AG09319 (cell line): ENCODE results near the gene RPL18A.

Experiments
- DNase-seq: peaks from one replicate; pipeline ENCODE4 v3.0.0-alpha.2; 2010; ENCODE audit warnings: low read depth; ENCODE audit errors: extremely low read depth
- TF ChIP-seq, protein P1 (sequence below): IDR thresholded peaks from 2 replicates; pipeline ENCODE4 v1.5.1; 2011; ENCODE audit warnings: low read depth, mild to moderate bottlenecking, inconsistent platforms, low read length, moderate library complexity

The RPL18A gene

DNA sequence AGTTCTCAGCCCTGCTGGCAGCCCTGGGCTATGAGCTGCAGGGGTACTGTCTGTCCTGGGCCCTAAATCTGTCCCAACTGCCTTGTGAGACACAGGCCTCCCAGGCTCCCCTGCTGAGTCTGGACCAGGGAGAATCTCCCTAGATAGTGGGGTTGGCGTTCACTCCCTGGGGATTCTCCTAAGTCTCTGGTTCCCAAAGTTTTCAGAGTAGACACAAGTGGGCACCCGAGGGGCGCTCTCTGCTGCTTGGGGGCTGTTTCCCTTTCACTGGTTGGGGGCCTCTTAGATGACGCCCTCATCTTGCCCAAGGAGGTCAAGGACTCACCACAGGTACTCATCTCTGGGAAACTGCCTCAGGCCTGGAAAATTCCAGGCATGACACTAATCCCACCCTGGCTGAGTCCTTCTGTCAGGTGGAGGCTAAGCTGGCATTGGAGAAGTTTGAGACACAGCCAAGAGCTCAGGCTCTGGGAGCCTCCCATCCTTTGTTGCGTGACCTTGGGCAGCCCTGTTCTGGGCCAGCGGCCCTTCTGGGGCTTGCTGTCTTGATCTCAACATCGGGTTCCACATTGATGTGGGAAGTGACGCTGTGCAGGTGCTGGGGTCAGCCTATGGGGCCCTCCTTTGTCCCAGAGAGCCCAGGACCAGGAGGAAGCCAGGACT, 3.9 kb downstream of the RPL18A start:
- no peak for DNase-seq
- TF ChIP-seq, protein P1, sequence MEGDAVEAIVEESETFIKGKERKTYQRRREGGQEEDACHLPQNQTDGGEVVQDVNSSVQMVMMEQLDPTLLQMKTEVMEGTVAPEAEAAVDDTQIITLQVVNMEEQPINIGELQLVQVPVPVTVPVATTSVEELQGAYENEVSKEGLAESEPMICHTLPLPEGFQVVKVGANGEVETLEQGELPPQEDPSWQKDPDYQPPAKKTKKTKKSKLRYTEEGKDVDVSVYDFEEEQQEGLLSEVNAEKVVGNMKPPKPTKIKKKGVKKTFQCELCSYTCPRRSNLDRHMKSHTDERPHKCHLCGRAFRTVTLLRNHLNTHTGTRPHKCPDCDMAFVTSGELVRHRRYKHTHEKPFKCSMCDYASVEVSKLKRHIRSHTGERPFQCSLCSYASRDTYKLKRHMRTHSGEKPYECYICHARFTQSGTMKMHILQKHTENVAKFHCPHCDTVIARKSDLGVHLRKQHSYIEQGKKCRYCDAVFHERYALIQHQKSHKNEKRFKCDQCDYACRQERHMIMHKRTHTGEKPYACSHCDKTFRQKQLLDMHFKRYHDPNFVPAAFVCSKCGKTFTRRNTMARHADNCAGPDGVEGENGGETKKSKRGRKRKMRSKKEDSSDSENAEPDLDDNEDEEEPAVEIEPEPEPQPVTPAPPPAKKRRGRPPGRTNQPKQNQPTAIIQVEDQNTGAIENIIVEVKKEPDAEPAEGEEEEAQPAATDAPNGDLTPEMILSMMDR, result no peak

DNA sequence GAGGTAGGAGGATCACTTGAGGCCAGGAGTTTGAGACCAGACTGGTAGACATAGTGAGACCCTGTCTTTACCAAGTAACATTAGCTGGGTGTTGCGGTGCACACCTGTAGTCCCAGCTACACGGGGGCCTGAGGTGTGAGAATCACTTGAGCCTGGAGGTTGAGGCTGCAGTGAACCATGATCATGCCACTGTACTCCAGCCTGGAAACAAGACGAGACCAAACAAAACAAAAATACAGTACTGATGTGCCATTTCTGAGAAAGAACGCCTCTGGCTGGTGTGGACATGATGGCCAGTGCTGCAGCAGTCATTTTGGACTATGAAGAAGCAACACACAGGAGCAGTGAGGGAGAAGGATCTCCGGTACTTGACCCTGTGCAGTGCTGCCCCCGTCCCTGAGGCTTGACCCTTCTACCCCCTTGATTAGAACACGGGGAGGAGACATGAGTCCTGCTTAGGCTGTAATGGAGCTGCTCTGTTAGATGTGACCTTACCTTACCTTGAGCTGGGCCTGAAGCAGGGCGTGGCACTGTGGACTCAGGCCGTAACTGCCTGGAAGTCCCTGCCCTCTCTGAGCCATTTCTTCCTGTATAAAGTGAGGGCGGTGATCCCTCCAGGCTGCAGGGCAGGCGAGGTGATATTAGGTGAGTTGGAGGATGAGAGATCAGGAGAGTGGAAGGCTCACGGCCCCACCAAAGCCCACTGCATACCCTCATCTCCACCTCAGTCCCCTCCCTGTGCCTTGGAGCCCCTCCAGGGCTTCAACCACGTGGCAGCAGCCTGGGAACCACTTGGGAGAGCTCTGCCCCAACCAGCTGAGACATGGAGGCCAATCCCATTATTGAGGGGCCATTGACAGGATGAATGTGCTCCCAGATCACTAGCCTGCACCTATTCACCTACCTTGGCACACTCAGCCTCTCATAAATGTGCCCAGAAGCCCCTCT, 5.9 kb downstream of the RPL18A start:
- no peak for DNase-seq
- TF ChIP-seq, protein P1, result no peak

DNA sequence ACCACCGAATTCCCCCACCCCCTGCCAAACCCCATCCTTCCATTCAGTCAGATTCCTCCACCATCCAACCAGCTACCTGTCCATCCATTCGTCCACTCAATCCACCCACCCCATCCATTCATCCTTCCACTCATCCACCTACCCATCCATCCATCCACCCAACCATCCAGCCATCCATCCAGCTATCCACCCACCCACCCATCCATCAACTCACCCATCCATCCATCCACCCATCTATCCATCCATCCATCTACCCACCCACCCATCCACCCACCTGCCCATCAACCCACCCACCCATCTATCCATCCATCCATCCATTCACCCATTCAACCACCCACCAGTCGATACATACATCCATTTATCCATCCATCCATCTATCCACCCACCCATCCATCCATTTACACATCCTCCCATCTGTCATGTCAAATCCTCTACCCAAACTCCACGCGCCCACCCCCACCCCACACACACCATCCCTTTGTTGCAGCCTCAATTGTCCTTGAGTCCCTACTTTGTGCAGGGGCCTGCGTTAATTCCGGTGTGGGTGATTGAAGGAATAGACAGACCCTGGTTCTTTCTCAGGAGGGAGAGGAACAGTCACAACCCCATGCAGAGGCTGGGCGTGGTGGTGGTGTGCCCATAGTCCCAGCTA, 6.7 kb downstream of the RPL18A start:
- TF ChIP-seq, protein P1, result no peak
- DNase-seq, result no peak

DNA sequence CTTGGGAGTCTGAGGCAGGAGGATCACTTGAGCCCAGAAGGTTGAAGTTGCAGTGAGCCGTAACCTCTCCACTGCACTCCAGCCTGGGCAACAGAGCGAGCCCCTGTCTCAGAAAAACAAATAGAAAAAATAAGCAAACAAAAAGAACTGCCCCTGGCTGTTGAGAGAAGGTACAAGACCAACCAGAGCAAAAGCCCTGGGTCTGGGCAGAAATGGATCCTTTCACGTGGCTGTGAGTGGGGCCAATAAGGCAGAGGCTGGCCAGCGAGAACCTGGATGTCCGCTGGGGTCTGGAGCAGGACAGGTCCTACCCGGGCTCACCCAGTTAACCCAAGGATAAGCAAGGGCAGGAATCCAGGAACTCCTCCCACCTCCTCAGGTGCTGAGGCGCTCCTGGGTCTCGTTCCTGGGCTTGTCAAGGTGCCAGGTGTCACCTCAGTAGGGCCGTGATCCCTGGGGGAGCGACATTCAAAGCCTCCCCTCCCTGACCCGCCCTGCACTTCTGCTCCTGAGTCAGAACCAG, 7.3 kb downstream of the RPL18A start:
- TF ChIP-seq, protein P1, result no peak

DNA sequence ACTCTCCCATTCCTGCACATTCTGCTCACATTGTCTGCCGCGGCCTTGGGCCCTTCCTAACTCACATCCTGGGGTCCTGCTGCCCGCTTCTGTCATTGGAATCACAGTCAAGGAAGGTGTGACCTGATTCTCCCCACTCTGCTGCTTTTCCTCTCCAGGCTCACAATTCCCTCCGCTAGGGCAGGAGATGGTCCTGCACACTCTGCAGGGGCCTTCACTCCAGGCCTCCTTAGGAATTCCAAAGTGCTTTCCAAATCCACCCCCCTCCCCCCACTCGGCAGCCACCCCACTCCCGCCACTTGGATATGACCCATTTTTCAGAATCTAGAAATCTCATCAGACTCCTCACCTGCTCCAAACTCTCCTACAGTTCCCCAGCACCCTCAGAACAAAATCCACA, 9.0 kb downstream of the RPL18A start:
- DNase-seq, result no peak
- TF ChIP-seq, protein P1, result no peak

More for the DNA sequence above, 7.3 kb downstream of the RPL18A start:
- no peak for DNase-seq

DNA sequence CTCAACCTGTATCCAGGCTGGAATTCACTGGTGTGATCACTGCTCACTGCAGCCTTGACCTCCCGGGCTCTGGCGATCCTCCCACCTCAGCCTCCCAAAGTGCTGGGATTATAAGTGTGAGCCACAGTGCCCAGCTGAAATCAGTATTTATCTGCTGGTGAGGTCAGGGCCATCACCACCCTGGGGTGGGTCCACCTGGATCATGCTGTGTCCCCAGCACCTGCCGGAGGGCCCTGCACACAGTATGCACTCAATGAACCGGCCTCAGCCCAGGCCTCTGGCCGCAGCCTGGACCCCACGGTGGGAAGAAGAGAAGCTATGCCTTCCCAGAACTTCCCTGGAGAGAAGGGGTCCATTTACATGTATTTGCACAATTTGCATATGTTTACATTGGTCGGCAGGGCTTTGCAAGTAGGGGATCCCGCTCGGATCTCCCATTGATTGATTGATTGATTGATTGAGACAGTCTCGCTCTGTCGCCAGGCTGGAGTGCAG, 9.5 kb downstream of the RPL18A start:
- TF ChIP-seq, protein P1, result no peak

More for the DNA sequence above, 9.5 kb downstream of the RPL18A start:
- no peak for DNase-seq
